Measurements from ENCODE around the gene HMCN2.

HMCN2 gene

GRCh38 chr9:130373679-130374325 lies 108.2 kb downstream of the HMCN2 start:
- no peak for DNase-seq

- DNase-seq, result no peak
Measured at GRCh38 chr9:130377612-130378011, 112.1 kb downstream of the HMCN2 start.

GRCh38 chr9:130378875-130379648 lies 113.5 kb downstream of the HMCN2 start:
- DNase-seq, result no peak

- no peak for DNase-seq
Measured at GRCh38 chr9:130379649-130379970, 114.0 kb downstream of the HMCN2 start.

GRCh38 chr9:130380920-130381469 lies 115.4 kb downstream of the HMCN2 start:
- DNase-seq, result no peak

DNA sequence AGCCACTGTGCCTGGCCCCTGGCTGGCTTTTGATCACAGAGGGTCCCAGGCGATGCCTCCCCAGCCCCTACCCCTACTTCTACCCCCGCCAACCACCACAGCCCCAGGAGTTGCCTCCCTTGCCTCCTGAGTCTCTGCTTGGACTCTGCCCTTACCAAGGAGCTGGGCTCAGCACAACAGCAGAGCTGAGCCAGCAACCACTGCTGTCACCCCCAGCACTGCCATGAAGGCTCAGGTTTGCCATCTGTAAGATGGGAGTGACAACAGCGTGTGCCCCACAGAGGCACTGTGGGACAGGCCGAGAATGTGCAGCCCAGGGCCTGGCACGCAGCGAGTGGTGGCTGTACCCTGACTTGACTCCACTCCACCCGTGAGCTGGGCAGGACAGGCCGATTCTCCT lies 116.1 kb downstream of the HMCN2 start:
- no peak for DNase-seq

- DNase-seq, result no peak
Measured at GRCh38 chr9:130382096-130382495, 116.5 kb downstream of the HMCN2 start.

DNA sequence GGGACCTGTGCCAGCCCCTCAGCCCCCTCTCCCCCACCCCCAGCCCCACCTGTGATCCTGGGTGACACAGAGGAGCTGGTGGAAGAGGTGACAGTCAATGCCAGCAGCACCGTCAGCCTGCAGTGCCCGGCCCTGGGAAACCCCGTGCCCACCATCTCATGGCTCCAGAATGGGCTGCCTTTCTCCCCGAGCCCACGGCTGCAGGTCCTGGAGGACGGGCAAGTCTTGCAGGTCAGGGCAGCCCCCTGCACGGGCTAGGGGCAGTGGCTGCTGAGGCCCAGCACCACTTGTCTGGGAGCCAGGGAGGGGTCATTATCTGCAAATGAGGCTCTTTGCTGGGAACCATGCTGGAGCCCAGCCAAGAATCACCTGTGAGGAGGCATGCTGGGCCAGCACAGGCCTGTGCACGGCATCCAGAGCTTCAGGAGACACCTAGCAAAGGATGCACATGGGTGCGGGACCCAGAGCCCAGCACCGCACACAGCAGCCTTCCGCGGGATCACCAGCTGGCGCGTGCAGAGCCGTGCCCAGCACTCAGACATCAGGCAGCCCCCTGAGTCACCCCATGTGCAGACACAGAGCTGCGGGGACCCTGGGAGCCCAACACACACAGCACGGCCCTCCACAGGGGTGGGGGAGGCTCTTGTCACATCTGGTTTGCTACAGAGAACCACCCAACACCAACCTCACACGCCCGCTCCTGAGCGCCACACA lies 117.2 kb downstream of the HMCN2 start:
- no peak for DNase-seq

- DNase-seq, result no peak
Measured at GRCh38 chr9:130383350-130383715, 117.8 kb downstream of the HMCN2 start.

- no peak for DNase-seq
Measured at GRCh38 chr9:130383979-130384676, 118.6 kb downstream of the HMCN2 start.

DNA sequence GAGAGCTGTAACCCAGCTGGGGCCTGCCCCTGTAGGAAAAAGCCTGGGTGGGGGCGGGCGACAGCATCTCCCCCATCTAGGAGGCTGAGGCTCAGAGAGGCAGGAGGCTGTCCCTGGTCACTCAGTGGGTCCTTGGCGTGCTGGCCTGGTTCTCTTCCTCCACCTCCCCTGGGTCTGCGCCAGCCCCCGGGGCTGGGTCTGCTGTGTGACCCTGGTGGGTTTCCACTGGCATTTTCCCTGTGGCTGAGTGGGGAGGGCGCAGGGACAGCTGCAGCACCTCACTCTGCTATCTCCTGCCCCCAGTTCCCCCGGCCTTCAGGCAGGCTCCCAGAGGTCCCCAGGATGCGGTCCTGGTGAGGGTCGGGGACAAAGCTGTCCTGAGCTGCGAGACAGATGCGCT lies 119.7 kb downstream of the HMCN2 start:
- no peak for DNase-seq

DNA sequence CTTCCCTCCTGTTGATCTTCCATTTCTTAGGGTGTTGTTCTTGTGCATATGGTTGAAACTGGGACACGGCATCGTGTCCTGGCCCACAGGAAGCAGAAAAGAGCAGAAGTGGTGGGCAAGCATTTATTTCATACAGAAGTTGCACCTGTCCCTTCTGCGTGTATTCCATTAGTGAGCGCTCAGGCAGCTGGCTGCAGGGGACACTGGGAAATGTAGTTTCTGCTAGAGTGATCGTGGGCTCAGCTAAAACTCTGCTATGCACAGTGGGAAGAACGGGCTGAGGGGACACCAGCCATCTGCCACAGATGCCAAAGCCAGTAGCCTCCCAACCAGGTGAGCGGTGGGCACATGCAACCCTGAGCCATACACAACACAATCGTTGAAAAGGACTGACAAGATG lies 121.8 kb downstream of the HMCN2 start:
- no peak for DNase-seq

- no peak for DNase-seq
Measured at GRCh38 chr9:130387905-130388304, 122.3 kb downstream of the HMCN2 start.

- no peak for DNase-seq
Measured at GRCh38 chr9:130390390-130390789, 124.8 kb downstream of the HMCN2 start.

- DNase-seq, result no peak
Measured at GRCh38 chr9:130390986-130391385, 125.4 kb downstream of the HMCN2 start.

DNA sequence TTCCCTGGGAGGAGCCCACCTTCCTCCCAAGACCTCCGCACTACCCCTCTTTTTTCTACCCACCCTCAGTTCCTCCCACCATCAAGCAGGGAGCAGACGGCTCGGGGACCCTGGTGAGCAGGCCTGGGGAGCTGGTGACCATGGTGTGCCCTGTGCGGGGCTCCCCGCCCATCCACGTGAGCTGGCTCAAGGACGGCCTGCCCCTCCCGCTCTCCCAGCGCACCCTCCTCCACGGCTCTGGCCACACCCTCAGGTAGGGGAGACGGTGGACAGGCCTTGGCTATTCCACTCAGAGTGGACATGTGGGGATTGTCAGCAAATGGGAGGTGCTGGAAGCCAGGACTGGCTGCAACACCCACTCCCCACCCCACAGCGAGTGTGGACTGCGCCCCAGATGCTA lies 126.3 kb downstream of the HMCN2 start:
- DNase-seq, result no peak

- no peak for DNase-seq
Measured at GRCh38 chr9:130393681-130394071, 128.1 kb downstream of the HMCN2 start.

- no peak for DNase-seq
Measured at GRCh38 chr9:130394320-130394719, 128.8 kb downstream of the HMCN2 start.

- no peak for DNase-seq
Measured at GRCh38 chr9:130394814-130395470, 129.4 kb downstream of the HMCN2 start.

DNA sequence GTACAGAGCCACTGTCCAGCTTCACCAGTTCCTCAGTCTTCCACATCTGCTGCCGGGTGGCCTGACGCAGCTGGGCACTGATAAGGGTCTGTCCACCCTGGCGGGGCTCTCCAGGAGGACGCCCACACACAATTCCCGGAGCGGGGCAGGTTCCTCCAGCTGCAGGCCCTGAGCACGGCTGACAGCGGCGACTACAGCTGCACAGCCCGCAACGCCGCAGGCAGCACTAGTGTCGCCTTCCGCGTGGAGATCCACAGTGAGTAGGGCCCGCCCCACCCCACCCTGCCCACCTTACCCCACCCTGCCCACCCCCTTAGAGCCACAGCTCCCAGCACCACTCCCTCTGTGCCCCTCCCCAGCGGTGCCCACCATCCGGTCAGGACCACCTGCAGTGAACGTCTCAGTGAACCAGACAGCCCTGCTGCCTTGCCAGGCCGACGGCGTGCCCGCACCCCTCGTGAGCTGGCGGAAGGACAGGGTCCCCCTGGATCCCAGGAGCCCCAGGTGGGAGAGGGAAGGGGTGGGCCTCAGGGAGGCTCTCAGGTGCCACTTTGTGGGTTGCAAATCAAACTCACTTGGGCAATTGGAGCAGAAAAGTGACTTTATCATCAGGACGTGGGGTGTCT lies 130.4 kb downstream of the HMCN2 start:
- DNase-seq, result no peak

- DNase-seq, result no peak
Measured at GRCh38 chr9:130396581-130396980, 131.0 kb downstream of the HMCN2 start.

Measured in stimulated activated CD4-positive, alpha-beta T cell treated with anti-CD3 and anti-CD28 coated beads, Interleukin-12 subunit alpha, Interleukin-12 subunit beta, amount 100 ng/mL, for 4 hours (primary cell).